ENCODE measurements around the gene CEACAM20. TPM values are rescaled to one million over a fixed set of nuclear protein-coding genes. Genes with fewer than 3 reads are reported as not detected.

CEACAM20 gene
- total and polyA plus RNA-seq, 8 donors, result 0.55 TPM; not detected in 7

- intact Hi-C loops (cut with DNase I; ENCODE audit: low total_unique reads), result no loop called here
- 23 to 55% (median 33%) methylated on average over 2 to 4 of the region's 4 CpGs for WGBS, 5 donors
These were observed 3.6 kb downstream of the CEACAM20 start for GRCh38 chr19:44525721-44526430.

GRCh38 chr19:44521370-44521769 is 8.1 kb downstream of the CEACAM20 start:
- H3K9me3 ChIP-seq, result peaks cover 0 to 35% (median 19%) of the 10 kb centered on the region in 4 donors
- TF ChIP-seq EP300 (IDR thresholded peaks at IDR 0.05) (no peak), POLR2A (IDR thresholded peaks at IDR 0.05) (no peak), CTCF (IDR thresholded peaks at IDR 0.05) (no peak), POLR2AphosphoS5 (IDR thresholded peaks at IDR 0.05) (no peak)
- H3K27ac ChIP-seq, result no peak overlapping the region
- H3K36me3 ChIP-seq, result no peaks in the 10 kb centered on the region
- no peak overlapping the region for H3K4me3 ChIP-seq
- 82 to 94% (median 92%) methylated on average over 2 of the region's 2 CpGs for WGBS, 5 donors
- no peaks in the 10 kb centered on the region for H3K4me1 ChIP-seq
- H3K27me3 ChIP-seq, result peaks cover 0 to 13% (median 0%) of the 10 kb centered on the region in 3 donors
- no peak for DNase-seq
- intact Hi-C loops (cut with DNase I; ENCODE audit: low total_unique reads), result no loop called here

More at GRCh38 chr19:44525721-44526430, 3.6 kb downstream of the CEACAM20 start:
- H3K36me3 ChIP-seq, result no peaks in the 10 kb centered on the region
- no peaks in the 10 kb centered on the region for H3K4me1 ChIP-seq
- DNase-seq, result no peak
- H3K9me3 ChIP-seq, result peaks cover 0 to 17% (median 6%) of the 10 kb centered on the region in 4 donors
- H3K4me3 ChIP-seq, result no peak overlapping the region
- H3K27ac ChIP-seq, result no peak overlapping the region
- peaks cover 0 to 35% (median 0%) of the 10 kb centered on the region in 3 donors for H3K27me3 ChIP-seq
- TF ChIP-seq POLR2A (IDR thresholded peaks at IDR 0.05) (no peak), POLR2AphosphoS5 (IDR thresholded peaks at IDR 0.05) (no peak), CTCF (IDR thresholded peaks at IDR 0.05) (no peak), EP300 (IDR thresholded peaks at IDR 0.05) (no peak)

GRCh38 chr19:44517146-44517545 is 12.3 kb downstream of the CEACAM20 start:
- DNase-seq, result no peak
- TF ChIP-seq POLR2A (IDR thresholded peaks at IDR 0.05) (no peak), EP300 (IDR thresholded peaks at IDR 0.05) (no peak), CTCF (IDR thresholded peaks at IDR 0.05) (no peak), POLR2AphosphoS5 (IDR thresholded peaks at IDR 0.05) (no peak)
- Histone ChIP-seq H3K9me3 (peaks cover 0 to 37% (median 17%) of the 10 kb centered on the region in 4 donors), H3K4me1 (no peaks in the 10 kb centered on the region), H3K27ac (no peak overlapping the region), H3K27me3 (peaks cover 0 to 28% (median 0%) of the 10 kb centered on the region in 3 donors), H3K4me3 (no peak overlapping the region), H3K36me3 (no peaks in the 10 kb centered on the region)
- intact Hi-C loops (cut with DNase I; ENCODE audit: low total_unique reads), result no loop called here
- WGBS, 5 donors, result 66 to 70% (median 69%) methylated on average over 7 of the region's 7 CpGs

- peaks cover 0 to 28% (median 0%) of the 10 kb centered on the region in 3 donors for H3K27me3 ChIP-seq
- H3K4me3 ChIP-seq, result no peak overlapping the region
- intact Hi-C loops (cut with DNase I; ENCODE audit: low total_unique reads), result no loop called here
- 91 to 100% (median 93%) methylated on average over 1 of the region's 1 CpG for WGBS, 5 donors
- no peaks in the 10 kb centered on the region for H3K4me1 ChIP-seq
- H3K27ac ChIP-seq, result no peak overlapping the region
- H3K9me3 ChIP-seq, result peaks cover 0 to 44% (median 19%) of the 10 kb centered on the region in 4 donors
- H3K36me3 ChIP-seq, result no peaks in the 10 kb centered on the region
- TF ChIP-seq POLR2AphosphoS5 (IDR thresholded peaks at IDR 0.05), result no peak
- TF ChIP-seq EP300 (IDR thresholded peaks at IDR 0.05), result no peak
- no peak for TF ChIP-seq CTCF (IDR thresholded peaks at IDR 0.05)
- no peak for TF ChIP-seq POLR2A (IDR thresholded peaks at IDR 0.05)
- no peak for DNase-seq
These were observed 13.6 kb downstream of the CEACAM20 start for GRCh38 chr19:44515907-44516306.

Measured in stomach (tissue), 9 donors.